Left hindlimb (tissue), 1 donor: ENCODE measurements around the gene TMEM131.

Experiments
- DNase-seq: peaks from one replicate; pipeline ENCODE4 v3.0.0-alpha.2; 2018

The TMEM131 gene

GRCh38 chr2:97752342-97753334, 243.1 kb downstream of the TMEM131 start:
- no peak for DNase-seq

- DNase-seq = no peak
Measured at GRCh38 chr2:97751752-97752151, 244.0 kb downstream of the TMEM131 start.

- no peak for DNase-seq
Measured at GRCh38 chr2:97750017-97750416, 245.7 kb downstream of the TMEM131 start.

- no peak for DNase-seq
Measured at GRCh38 chr2:97749581-97749980, 246.2 kb downstream of the TMEM131 start.

GRCh38 chr2:97747716-97748115, 248.0 kb downstream of the TMEM131 start:
- DNase-seq = no peak

- DNase-seq = no peak
Measured at GRCh38 chr2:97747285-97747684, 248.5 kb downstream of the TMEM131 start.

GRCh38 chr2:97745474-97746174, 250.1 kb downstream of the TMEM131 start:
- no peak for DNase-seq

- peak; percentile 23 for DNase-seq
Measured at GRCh38 chr2:97743913-97744312, 251.8 kb downstream of the TMEM131 start.

- DNase-seq = peak; percentile 13
Measured at GRCh38 chr2:97742381-97742847, 253.3 kb downstream of the TMEM131 start.

GRCh38 chr2:97741686-97742085, 254.1 kb downstream of the TMEM131 start:
- DNase-seq = no peak

GRCh38 chr2:97741251-97741650, 254.5 kb downstream of the TMEM131 start:
- peak; percentile 12 for DNase-seq

GRCh38 chr2:97740590-97741182, 255.1 kb downstream of the TMEM131 start:
- DNase-seq = peak; percentile 35

- DNase-seq = no peak
Measured at GRCh38 chr2:97739893-97740245, 255.9 kb downstream of the TMEM131 start.

GRCh38 chr2:97739020-97739892, 256.5 kb downstream of the TMEM131 start:
- peak; percentile 31 for DNase-seq

GRCh38 chr2:97738179-97739019, 257.3 kb downstream of the TMEM131 start:
- DNase-seq = peak; percentile 23

GRCh38 chr2:97737421-97738178, 258.1 kb downstream of the TMEM131 start:
- DNase-seq = peak; percentile 12

GRCh38 chr2:97736608-97737330, 259.0 kb downstream of the TMEM131 start:
- peak; percentile 8 for DNase-seq

GRCh38 chr2:97736185-97736584, 259.6 kb downstream of the TMEM131 start:
- no peak for DNase-seq

- no peak for DNase-seq
Measured at GRCh38 chr2:97735161-97735561, 260.6 kb downstream of the TMEM131 start.
